A673 (cell line): ENCODE data around the gene TPI1. TPM values are rescaled to one million over a fixed set of nuclear protein-coding genes. Genes with fewer than 3 reads are reported as not detected.

Source experiments
- BruUV-seq: library from RNA; stranded (reverse); fragments of 400-500 nt; replicated peaks from 2 replicates; lab custom pipeline; 2021; lab: Mats Ljungman, UMichigan
- CTCF ChIA-PET: fragments of 300-600 bp; sonication (Branson Sonifier 250); formaldehyde crosslinking; loops from one replicate; lab custom pipeline; 2022; ENCODE audit warnings: antibody characterized with exemption; lab: Charles Lee
- POLR2A ChIA-PET: fragments of 300-600 bp; sonication (Branson Sonifier 250); formaldehyde crosslinking; loops from one replicate; lab custom pipeline; 2022; ENCODE audit warnings: antibody characterized with exemption; ENCODE audit not compliant: low non-redundant PET; lab: Charles Lee
- DNase-seq: peaks from one replicate; pipeline ENCODE4 v3.0.0-alpha.2; 2015; ENCODE audit warnings: low spot score
- H3K27ac ChIP-seq: fragments of 200-600 bp; sonication (generic); 2 replicates; pipeline ENCODE4 v1.5.1; 2016; ENCODE audit warnings: mixed run types, low read depth, mild to moderate bottlenecking, mixed read lengths, antibody characterized with exemption, low read length; ENCODE audit not compliant: poor library complexity, severe bottlenecking
- H3K27me3 ChIP-seq: fragments of 200-600 bp; sonication (generic); replicated peaks from 2 replicates; pipeline ENCODE4 v1.6.1; 2017; ENCODE audit warnings: mixed run types, low read depth, mild to moderate bottlenecking, mixed read lengths, antibody characterized with exemption, low read length; ENCODE audit not compliant: insufficient read depth, poor library complexity
- H3K36me3 ChIP-seq: fragments of 200-600 bp; sonication (generic); 2 replicates; pipeline ENCODE4 v1.6.1; 2016; ENCODE audit warnings: mixed run types, mild to moderate bottlenecking, mixed read lengths, antibody characterized with exemption, low read length; ENCODE audit not compliant: insufficient read depth, poor library complexity, severe bottlenecking
- H3K4me1 ChIP-seq: fragments of 200-600 bp; sonication (generic); 2 replicates; pipeline ENCODE4 v1.6.1; 2017; ENCODE audit warnings: mixed run types, mild to moderate bottlenecking, mixed read lengths, antibody characterized with exemption, low read length; ENCODE audit not compliant: insufficient read depth, poor library complexity, severe bottlenecking
- H3K4me3 ChIP-seq: fragments of 200-600 bp; sonication (generic); 2 replicates; pipeline ENCODE4 v1.5.1; 2016; ENCODE audit warnings: low read depth, mixed run types, mild to moderate bottlenecking, mixed read lengths, low read length; ENCODE audit not compliant: poor library complexity, severe bottlenecking
- H3K9me3 ChIP-seq: fragments of 200-600 bp; sonication (generic); 2 replicates; pipeline ENCODE4 v1.6.1; 2016; ENCODE audit warnings: mixed run types, low read depth, mild to moderate bottlenecking, mixed read lengths, antibody characterized with exemption, low read length; ENCODE audit not compliant: poor library complexity, severe bottlenecking
- EZH2 ChIP-seq: fragments of 200-600 bp; sonication (generic); IDR thresholded peaks from 2 replicates; pipeline ENCODE4 v1.6.1; 2017; ENCODE audit warnings: borderline replicate concordance, low read depth, mild to moderate bottlenecking, mixed read lengths, antibody characterized with exemption, low read length; ENCODE audit not compliant: poor library complexity, severe bottlenecking
- intact Hi-C: fragments of 100-400 bp; cut with micrococcal nuclease; formaldehyde crosslinking; loops from one replicate; pipeline ENCODE4 v1.10.0; 2022; ENCODE audit not compliant: unreplicated experiment
- total RNA-seq: library from RNA; stranded (reverse); gene quantifications from 2 replicates; pipeline ENCODE4 v1.2.3, GENCODE V29; 2021
- TF ChIP-seq, protein P1 (sequence below): fragments of 300-800, 200-600 bp; sonication (generic); conservative IDR thresholded peaks from 2 replicates; pipeline ENCODE4 v1.5.1; 2017; ENCODE audit warnings: low read depth, mild to moderate bottlenecking, antibody characterized with exemption, low read length, moderate library complexity, mixed read lengths

The TPI1 gene
- total RNA-seq, 1 experiment from 2014 or later: 1,277 TPM

DNA sequence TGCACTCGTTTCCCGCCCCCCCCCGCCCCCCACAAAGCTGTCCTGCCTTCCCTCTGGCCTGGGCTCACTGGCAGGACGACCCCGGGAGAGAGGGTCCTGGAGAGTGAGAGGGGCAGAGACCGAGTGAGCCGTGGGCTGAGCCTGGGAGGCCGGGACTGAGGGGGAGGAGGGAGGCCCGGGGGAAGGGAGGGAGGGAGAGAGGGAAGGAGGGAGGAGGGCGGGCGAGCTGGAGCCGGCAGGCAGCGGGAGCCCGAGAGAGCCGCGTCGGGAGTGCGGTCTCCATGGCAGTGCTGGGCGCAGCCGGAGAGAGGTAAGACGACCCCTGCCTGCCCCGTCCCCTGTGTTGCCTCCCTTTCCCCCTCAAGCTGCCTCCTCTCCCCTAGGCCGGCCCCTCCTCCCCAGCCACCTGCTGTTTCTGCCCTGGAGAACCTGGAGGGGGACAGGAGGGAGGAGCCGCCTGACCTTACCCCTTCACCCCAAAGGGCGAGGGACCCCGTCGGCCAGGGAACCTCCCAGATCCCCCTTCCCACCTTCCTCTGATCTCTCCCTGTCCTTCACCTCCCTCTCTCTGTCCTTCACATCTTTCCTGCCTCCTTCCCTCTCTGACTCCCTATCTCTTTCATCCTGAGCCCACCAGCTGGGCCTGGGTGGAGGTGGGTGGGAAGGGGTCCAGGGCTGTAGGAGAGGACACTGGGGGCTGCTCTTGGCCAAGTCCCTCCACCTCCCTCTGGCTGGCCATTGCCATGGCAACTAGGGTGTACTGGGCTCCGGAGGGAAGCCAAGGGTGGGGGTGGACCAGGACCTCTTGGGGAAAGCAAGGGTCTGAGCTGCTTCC, 45.5 kb upstream of the TPI1 start, which contains the start of gene GPR162:
GPR162 (plus strand) TSS at position 231 of the 835 bp plus-strand sequence. CDS start 2,078 bp downstream, outside the sequence.
- no peak for TF ChIP-seq EZH2
- TF ChIP-seq, protein P1, sequence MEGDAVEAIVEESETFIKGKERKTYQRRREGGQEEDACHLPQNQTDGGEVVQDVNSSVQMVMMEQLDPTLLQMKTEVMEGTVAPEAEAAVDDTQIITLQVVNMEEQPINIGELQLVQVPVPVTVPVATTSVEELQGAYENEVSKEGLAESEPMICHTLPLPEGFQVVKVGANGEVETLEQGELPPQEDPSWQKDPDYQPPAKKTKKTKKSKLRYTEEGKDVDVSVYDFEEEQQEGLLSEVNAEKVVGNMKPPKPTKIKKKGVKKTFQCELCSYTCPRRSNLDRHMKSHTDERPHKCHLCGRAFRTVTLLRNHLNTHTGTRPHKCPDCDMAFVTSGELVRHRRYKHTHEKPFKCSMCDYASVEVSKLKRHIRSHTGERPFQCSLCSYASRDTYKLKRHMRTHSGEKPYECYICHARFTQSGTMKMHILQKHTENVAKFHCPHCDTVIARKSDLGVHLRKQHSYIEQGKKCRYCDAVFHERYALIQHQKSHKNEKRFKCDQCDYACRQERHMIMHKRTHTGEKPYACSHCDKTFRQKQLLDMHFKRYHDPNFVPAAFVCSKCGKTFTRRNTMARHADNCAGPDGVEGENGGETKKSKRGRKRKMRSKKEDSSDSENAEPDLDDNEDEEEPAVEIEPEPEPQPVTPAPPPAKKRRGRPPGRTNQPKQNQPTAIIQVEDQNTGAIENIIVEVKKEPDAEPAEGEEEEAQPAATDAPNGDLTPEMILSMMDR: no peak
- Histone ChIP-seq H3K36me3 (no peaks in the 10 kb centered on the region), H3K27me3 (no peaks in the 10 kb centered on the region), H3K27ac (peak within 1 kb of the TSS; percentile 69), H3K4me1 (peaks cover 29% of the 10 kb centered on the region), H3K4me3 (peak within 1 kb of the TSS; percentile 62), H3K9me3 (no peaks in the 10 kb centered on the region)
- ChIA-PET POLR2A (interaction anchor here (0.8 kb wide), 1 partner anchor 132 kb away, joined by 6 read pairs; no protein-coding TSS in a partner anchor), CTCF (interaction anchor here (0.5 to 1.9 kb wide), 4 partner anchors 47 to 157 kb away, joined by 3 to 6 read pairs (median 5); partner anchors contain the start of gene MLF2)
- DNase-seq: peak; percentile 81
- BruUV-seq: no TSS peak
- intact Hi-C loops: no loop called here

DNA sequence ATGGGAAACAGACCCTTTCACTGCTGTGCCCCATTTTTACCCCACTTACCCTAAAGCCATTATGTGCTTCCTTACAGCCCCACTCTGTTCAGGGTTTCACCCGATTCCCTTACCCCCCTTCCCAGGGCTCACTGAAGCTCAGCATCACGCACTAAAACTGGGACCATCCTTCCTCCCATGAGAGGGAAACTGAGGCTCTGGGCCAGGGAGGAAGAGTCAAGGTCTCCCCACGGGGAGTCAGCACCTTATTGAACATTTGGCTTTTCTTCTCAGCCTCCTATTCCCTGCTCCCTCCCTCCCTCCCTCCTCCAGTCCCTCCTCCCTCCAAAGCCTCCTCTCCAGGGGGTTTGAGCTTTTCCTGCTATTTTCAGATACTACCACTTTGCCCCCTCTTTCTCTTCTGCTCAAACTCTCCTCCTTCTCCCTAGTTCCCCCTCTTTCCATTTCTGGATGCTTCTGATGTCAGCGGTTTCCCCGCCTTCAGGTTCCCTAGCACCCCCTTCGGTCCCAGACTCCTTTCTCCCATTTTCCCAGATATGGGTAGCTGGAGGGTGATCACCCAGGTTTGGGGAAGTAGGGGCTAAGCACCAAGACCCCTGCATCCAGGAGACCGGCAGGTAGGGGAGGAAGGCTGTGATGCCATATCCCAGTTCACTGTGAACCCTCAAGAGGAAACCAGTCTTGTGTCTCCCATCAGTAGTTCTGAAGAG, 44.8 kb upstream of the TPI1 start:
- ChIA-PET CTCF (interaction anchor here (1.9 kb wide), 1 partner anchor 70 kb away, joined by 6 read pairs; the partner anchor contains the start of gene MLF2), POLR2A (interaction anchor here (0.6 kb wide), 2 partner anchors 69 to 105 kb away, joined by 3 to 4 read pairs; no protein-coding TSS in a partner anchor)
- DNase-seq: no peak
- no peaks in the 10 kb centered on the region for H3K27me3 ChIP-seq
- TF ChIP-seq EZH2: no peak
- TF ChIP-seq, protein P1: no peak
- BruUV-seq: no TSS peak
- no peaks in the 10 kb centered on the region for H3K36me3 ChIP-seq
- H3K9me3 ChIP-seq: no peaks in the 10 kb centered on the region
- H3K27ac ChIP-seq: peak overlapping the region; percentile 69
- peaks cover 37% of the 10 kb centered on the region for H3K4me1 ChIP-seq
- peak overlapping the region; percentile 62 for H3K4me3 ChIP-seq
- intact Hi-C loops: no loop called here

DNA sequence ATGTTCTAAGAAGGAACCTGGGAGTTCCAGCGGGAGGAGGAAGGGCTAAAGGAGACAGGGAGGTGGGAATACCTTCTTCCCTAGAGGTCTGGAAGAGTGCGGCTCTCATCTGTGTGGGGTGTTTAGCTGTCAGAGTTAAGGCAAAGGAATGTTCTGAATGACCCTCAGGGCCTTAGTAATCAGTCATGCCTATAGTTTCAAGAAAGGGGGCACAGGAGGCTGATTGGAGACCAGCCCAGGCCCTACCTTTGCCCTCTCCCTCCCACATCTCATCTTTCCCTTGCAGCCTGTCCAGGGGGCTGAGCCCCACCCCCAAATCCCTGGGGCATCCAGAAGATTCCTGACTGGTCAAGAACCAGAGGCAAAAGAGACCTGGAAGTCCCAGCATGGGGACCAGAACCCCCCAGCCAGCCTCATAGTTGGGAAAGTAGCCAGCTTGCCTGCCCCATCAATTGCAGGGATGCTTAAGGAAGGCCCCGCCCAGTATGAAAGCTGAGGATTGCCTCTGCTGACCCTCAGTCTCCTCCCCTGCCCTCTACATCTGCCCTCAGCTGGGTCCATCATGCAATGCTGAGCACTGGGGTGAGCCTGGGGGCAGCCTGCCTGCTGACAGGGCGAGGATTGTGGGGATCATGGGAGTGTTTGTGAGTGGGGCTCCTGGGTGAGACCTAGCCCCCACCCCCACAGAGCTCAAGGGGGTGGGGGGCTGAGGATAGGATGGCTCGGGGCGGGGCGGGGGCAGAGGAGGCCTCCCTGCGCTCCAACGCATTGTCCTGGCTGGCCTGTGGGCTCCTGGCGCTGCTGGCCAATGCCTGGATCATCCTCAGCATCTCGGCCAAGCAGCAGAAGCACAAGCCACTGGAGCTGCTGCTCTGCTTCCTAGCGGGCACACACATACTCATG, 43.9 kb upstream of the TPI1 start:
- no peaks in the 10 kb centered on the region for H3K27me3 ChIP-seq
- intact Hi-C loops: no loop called here
- no peak overlapping the region for H3K27ac ChIP-seq
- H3K9me3 ChIP-seq: no peaks in the 10 kb centered on the region
- H3K36me3 ChIP-seq: no peaks in the 10 kb centered on the region
- ChIA-PET CTCF (interaction anchor here (0.6 kb wide), 1 partner anchor 30 kb away, joined by 4 read pairs; no protein-coding TSS in a partner anchor), POLR2A (no interaction called here)
- no peak overlapping the region for H3K4me3 ChIP-seq
- peaks cover 37% of the 10 kb centered on the region for H3K4me1 ChIP-seq
- TF ChIP-seq EZH2: no peak
- TF ChIP-seq, protein P1: no peak
- DNase-seq: no peak
- BruUV-seq: no TSS peak
